HG03558 (cell line): ENCODE measurements around the gene OIT3.

Experiments
- ATAC-seq: cut with Tn5 transposase; IDR thresholded peaks from one replicate; pipeline ENCODE4 v1.9.1; 2021; ENCODE audit warnings: moderate number of reproducible peaks; ENCODE audit not compliant: unreplicated experiment; ENCODE audit errors: extremely low read depth

Gene OIT3

DNA sequence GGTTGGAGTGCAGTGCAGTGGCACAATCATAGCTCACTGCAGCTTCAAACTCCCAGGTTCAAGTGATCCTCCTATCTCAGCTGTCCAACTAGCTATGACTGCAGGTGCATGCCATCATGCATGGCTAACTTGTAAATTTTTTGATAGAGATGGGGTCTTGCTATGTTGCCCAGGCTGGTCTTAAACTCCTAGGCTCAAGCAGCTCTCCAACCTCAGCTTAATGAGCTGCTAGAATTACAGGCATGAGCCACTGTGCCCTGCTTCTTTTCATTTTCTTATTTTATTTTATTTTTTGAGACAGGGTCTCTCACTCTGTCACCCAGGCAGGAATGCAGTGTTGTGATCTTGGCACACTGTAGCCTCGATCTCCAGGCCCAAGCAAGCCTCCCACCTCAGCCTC is 53.4 kb downstream of the OIT3 start:
- no peak for ATAC-seq

DNA sequence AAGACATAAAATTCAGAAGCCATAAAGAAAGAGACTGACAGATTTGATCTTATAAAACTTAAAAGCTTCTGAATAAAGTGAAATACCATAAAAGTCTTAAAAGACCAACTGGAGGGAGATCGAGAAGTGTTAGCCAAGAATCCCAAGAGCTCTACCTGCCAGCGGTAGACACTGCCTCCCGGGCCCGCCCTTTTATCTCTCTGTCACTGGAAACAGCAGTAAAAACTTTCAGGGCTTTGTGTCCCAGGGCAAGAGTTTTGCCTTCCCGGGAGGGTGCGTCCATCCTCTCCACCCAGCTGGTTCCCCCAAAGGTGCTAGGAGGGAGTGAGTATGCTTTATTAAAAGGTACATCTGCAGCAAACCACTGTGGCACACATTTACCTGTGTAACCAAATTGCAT is 55.2 kb downstream of the OIT3 start:
- no peak for ATAC-seq

DNA sequence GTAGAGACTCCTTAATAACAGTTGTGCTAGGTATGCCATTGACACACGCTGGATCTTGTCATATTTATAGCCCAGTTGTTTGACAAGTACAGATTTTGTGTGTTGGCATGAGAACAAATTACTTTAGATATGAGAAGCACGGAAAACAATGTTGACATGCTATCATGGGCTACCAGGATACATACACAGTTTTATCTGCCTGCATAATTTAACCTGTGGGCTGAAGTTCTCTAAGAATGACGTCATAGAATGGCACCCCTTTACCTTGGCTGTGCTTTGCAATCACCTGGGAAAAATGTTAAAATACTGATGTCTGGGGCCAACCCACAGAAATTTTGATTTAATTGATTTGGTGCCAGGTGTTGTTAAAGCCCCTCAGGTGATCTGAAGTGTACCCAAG is 58.2 kb downstream of the OIT3 start:
- no peak for ATAC-seq

DNA sequence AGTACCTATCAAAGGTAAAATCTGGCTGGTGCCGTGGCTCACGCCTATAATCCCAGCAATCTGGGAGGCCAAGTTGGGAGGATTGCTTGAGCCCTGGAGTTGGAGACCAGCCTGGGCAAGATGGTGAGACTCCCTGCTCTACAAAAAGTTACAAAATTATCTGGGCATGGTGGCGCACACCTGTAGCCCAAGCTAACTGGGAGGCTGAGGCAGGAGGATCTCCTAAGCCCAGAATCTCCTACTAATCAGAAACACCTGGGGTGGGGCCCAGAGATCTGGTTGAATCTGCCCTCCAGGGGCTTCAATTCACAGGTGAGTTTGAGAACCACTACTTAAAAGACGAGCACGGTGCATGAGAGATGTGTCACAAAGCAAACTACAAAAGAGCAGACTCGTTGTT is 58.6 kb downstream of the OIT3 start:
- ATAC-seq = no peak

DNA sequence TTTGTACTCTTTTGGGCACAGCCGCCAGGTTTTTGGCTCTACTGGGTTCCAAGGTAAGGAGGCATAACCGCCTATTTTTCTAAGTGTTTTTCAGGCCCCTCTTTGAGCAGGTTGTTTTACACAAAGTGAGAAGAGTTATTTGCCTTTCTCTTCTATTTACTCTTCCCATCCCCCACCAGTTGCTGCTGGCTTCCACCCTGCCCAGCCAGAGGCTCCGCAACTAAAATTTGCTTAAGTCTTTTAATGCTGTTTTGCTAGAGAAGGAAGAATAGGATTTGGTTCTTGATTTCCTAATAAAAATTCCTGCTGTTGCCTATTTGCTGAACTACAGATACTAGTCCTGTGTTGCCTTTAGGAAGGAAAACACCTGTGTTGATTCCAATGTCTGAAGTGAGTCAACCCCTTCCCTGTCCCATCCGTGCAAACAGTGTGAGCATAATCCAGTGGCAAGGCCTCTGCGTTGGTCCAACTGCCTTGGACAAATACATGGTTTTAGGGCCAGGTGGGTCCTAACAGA is 59.2 kb downstream of the OIT3 start:
- ATAC-seq = no peak

DNA sequence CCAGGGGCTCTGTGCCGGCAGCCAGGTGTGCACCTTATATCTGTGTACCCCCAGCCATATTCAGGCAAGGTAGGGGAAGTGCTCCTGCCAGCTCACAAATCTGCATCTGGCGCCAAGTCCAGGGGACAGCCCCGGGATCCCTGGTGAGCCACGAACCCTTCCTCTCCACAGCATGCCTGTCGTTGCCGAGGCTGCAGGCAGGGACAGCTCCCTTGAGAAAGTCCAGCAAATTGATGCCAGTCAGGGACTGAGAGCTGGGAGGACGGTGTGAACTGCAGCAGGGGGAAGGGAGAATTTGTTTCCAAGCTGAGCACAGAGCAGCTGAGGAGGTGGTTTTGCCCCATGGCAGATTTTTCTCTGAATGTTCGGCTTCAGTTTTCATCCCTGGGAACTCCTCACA is 60.1 kb downstream of the OIT3 start:
- no peak for ATAC-seq

DNA sequence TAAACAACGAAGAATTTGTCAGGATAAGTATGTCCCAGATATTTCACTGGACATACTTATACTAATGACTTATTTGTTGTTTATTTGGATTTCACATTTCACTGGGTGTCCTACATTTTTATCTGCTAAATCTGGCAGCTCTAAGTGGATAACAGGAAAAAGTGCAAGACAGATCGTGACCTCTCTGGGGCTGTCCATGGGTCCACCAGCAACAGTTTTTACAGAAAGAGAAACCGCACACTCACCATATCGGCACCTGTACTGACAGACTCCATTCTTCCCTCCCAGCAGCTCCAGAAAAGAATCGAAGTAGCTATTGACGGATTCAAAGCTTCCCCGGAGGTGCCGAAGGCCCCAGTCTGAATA is 60.7 kb downstream of the OIT3 start:
- ATAC-seq = no peak

DNA sequence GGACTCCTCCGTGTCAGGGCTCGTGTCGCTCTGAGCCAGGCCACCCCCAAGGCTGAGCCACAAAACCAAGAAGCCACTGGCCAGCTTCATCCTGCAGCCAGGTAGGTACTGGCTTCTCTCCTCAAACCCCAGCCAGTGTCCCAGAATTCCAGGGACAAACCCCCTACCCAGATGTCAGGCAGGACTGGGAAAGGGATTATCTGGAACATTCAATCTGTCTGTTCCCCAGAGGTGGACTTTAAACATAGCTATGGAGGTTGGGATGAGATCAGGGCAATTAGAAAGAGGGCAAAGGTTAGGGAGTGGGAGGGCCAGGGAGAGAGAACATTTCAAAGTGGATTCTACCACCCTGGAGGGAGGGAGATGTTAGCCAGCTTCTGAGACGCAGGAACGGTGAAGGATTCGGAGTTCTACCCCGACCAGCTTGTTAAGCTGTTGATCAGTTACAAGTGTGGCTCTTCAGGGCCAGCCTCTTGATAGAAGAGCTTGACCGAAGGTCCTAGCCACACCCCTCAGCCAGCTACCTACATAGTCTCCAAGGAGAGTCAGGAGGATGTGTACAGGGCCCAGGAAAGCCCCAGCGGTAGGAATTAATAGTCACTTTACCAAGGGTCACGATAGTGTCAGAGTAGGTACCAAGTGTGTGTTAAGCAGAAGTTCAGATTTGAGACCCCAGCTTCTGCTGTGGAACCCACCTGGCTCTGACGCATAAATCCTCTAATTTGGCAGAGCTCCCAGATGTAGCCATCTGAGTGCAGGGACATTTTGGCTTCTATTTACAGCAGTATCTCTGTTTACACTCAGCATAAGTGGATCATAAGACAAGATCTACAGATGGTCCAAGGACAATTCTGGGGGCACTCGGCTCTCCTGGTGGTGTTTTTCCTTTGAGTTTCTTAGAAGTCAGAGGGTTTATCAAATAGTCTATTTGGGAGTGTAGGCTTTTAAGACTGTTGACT is 61.3 kb downstream of the OIT3 start, which contains the start of gene PLA2G12B:
Gene PLA2G12B, minus strand, starts transcription at position 211 of the 959 bp plus-strand sequence. Its CDS starts 121 bp downstream, at position 90.
- no peak for ATAC-seq

DNA sequence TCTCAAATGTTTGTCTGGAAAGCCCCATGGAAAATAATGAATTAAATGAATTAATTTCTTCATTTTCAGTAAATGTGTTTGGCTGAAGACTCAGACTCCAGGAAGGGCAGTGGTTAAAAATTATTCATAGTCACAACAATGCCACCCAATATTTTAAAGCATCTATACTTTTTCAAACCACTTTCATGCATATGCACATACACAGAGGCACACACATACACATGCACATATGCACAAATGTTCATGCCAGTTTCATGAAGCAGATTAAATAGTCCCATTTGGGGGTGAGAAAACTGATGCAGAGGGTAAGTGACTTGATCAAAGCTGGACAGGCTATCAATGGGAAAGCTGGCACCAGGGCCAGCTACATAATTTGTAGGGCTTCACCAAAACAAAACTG is 62.5 kb downstream of the OIT3 start:
- ATAC-seq = no peak

DNA sequence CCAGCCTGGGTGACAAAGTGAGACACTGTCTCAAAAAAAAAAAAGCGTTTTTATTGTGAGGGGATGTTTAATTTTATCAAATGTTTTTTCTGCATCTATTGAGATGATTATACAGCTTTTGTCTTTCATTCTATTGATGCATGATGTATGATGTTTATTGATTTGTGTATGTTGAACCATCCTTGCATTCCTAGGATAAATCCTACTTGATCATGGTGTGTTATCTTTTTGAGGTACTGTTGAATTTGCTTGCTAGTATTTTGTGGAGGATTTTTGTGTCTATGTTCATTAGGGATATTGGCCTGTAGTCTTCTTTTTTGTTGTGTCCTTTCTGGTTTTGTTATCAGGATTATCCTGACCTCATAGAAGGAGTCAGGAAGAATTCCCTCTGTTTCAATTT is 83.3 kb downstream of the OIT3 start:
- no peak for ATAC-seq

DNA sequence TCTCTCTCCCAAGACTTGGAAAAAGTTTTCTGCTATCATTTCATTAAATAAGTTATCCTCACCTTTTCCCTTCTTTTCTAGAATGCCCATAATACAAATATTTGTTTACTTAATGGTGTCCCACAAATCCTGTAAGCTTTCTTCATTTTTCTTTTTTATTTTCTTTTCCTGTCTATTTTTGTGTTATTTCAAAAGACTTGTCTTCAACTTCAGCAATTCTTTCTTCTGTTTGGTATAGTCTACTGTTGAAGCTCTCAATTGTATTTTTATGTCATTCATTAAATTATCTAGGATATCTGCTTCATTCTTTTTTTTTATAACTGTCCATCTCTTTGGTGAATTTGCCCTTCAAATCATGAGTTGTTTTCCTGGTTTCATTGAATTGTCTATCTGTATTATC is 86.2 kb downstream of the OIT3 start:
- ATAC-seq = no peak

DNA sequence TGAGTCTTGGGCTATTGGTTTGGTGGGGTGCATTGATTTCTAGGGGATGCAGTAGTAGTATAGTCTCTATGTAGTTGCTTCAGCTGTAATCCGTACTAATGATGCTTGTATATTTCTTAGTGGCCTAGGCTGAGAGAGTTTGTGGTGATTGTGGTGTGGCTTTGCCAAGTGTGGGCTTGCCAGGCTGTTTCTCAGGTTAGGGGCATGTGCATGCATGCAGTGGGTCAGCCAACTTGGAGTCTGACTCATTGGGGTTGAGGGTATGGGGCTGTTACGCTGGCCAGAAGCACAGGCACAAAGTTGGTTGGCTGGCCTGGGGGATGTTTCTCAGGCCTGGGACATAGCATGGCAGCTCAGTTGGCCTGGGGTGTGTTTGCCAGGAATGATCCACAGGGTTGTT is 86.8 kb downstream of the OIT3 start:
- no peak for ATAC-seq

DNA sequence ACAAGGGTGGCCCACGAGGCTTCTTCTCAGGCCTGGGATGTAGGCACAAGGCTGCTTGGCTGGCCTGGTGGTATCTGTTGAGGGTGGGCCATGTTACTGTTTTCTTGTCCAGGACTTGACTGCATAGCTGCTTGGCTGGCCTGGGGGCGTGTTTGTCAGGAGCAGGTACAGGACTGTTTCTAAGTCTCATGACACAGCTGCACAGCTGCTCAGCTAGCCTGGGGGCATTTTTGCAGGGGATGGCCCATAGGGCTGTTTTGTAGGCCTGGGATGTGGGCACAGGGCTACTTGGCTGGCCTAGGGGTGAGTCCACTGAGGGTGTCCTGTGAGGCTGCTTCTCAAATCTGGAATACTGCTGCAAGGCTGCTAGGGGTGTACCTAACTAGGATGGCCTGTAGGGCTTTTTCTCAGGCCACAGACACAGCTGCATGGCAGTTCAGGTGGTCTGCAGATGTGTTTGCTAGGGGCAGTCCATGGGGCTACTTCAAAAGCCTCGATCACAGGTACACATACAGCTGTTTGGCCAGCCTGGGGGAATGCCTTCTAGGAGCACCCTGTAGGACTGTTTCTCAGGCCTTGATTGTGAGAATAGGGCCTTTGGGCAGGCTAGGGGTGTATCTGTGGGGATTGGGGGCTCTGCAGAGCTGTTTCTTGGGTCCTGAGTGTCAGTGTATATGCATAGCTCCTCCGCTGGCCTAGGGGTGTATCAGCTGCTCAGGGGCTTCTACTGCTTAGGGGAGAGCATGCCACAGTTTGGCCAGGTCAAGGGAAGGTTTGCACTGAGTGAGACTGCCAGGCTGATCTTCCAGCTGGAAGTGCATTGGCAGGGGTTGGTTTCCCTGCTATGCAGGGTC is 87.7 kb downstream of the OIT3 start:
- ATAC-seq = no peak

DNA sequence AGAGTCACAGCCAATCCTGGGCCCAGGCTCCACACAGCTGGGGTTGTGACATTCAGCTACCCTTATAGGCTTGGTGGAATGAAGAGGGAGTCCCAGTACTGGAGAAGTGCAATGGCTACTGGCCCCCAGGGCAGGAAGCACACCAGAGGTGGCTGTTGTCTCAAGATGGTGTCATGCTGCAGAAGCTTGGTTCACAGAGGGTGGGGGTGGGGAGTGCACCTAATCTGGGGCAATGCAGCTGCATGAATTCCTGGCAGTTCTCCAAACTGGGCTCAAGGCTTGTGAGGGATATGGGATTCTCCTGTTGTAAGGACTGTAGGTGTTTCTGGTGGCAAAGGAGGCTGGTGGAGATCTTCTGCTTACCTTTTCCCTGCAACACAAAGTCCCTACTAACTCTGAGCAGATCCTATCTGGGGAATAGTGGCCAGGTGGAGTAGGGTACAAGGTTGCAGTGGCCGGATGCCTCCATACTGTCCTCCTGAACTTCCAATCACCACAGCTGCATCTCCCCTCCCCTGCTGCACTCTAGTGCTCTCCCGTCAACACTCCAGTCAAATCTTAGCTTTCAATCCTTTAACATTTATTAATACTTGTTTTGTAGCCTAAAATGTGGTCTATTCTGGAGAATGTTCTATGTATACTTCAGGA is 88.5 kb downstream of the OIT3 start:
- no peak for ATAC-seq
